Vagina (tissue), 2 donors: ENCODE data around the gene SYTL4.

Source experiments
- CTCF ChIP-seq, 3 experiments: fragments of 450-650 bp in 2 of 3; fragments of 200-600 bp in 1 of 3; sonication (generic) in 1 of 3; IDR thresholded peaks; one replicate each; pipeline ENCODE4 v1.5.1; 2017 to 2019; ENCODE audit warnings: antibody characterized with exemption in 3 of 3, mild to moderate bottlenecking in 2 of 3, moderate library complexity in 2 of 3
- POLR2A ChIP-seq, 2 donors: fragments of 450-650 bp; IDR thresholded peaks; one replicate each; pipeline ENCODE4 v1.6.1; 2017; ENCODE audit warnings: antibody characterized with exemption in 2 of 2, mild to moderate bottlenecking in 2 of 2, moderate library complexity in 2 of 2

- no peak for TF ChIP-seq CTCF (IDR thresholded peaks at IDR 0.05)
- no peak for TF ChIP-seq POLR2A (IDR thresholded peaks at IDR 0.05)
These were observed 72.3 kb downstream of the SYTL4 start for GRCh38 chrX:100659431-100660137.
